ENCODE results near the gene CXCL14.

GRCh38 chr5:135578305-135578684, 496 bp downstream of the CXCL14 start:
- TF ChIP-seq ZNF274 (CRISPR knock-in tag; IDR thresholded peaks at IDR 0.05) = no peak
- no peak for TF ChIP-seq TGIF2 (CRISPR knock-in tag; IDR thresholded peaks at IDR 0.05)
- TF ChIP-seq ZNF251 (CRISPR knock-in tag; IDR thresholded peaks at IDR 0.05) = no peak
- no peak for TF ChIP-seq MIER3 (CRISPR knock-in tag; IDR thresholded peaks at IDR 0.05; ENCODE audit: borderline replicate concordance)
- no peak for TF ChIP-seq RNF2 (conservative IDR thresholded peaks at IDR 0.05; ENCODE audit: low read depth)
- no peak for TF ChIP-seq DRAP1 (CRISPR knock-in tag; IDR thresholded peaks at IDR 0.05)
- no peak for TF ChIP-seq ZNF317 (CRISPR knock-in tag; IDR thresholded peaks at IDR 0.05)
- no peak for TF ChIP-seq PAF1 (CRISPR knock-in tag; IDR thresholded peaks at IDR 0.05)
- no peak for TF ChIP-seq CTCF (CRISPR knock-in tag; IDR thresholded peaks at IDR 0.05)
- no peak for TF ChIP-seq THRA (CRISPR knock-in tag; IDR thresholded peaks at IDR 0.05; ENCODE audit: borderline replicate concordance)
- TF ChIP-seq NFE2L2 (IDR thresholded peaks at IDR 0.05; ENCODE audit: low read length) = no peak

Measured in HepG2 (cell line).